Measurements from ENCODE around the gene GRM1.

The GRM1 gene

GRCh38 chr6:146434732-146435390 lies 406.0 kb downstream of the GRM1 start:
- no peak overlapping the region for H3K4me3 ChIP-seq (ENCODE audit: insufficient read length, low read depth)
- no peak for TF ChIP-seq ZNF274 (IDR thresholded peaks at IDR 0.05; ENCODE audit: low read depth, low read length)
- no peak for TF ChIP-seq SUZ12 (IDR thresholded peaks at IDR 0.05; ENCODE audit: extremely low read depth, insufficient read depth, insufficient read length)
- no peak for TF ChIP-seq YY1 (IDR thresholded peaks at IDR 0.05; ENCODE audit: insufficient read depth, insufficient read length)
- no peaks in the 10 kb centered on the region for H3K9me3 ChIP-seq (ENCODE audit: insufficient read depth, low read length)
- no peaks in the 10 kb centered on the region for H3K4me1 ChIP-seq (ENCODE audit: insufficient read depth, insufficient read length)
- H3K36me3 ChIP-seq (ENCODE audit: insufficient read depth, insufficient read length, low read length) = no peaks in the 10 kb centered on the region
- no peak for DNase-seq (ENCODE audit: low read depth, low spot score)
- no peaks in the 10 kb centered on the region for H3K27me3 ChIP-seq (ENCODE audit: insufficient read depth, insufficient read length)
- H3K9ac ChIP-seq (ENCODE audit: insufficient read length, low read depth) = no peak overlapping the region

- no peaks in the 10 kb centered on the region for H3K4me1 ChIP-seq (ENCODE audit: insufficient read depth, insufficient read length)
- DNase-seq (ENCODE audit: low read depth, low spot score) = no peak
- TF ChIP-seq SUZ12 (IDR thresholded peaks at IDR 0.05; ENCODE audit: extremely low read depth, insufficient read depth, insufficient read length) = no peak
- H3K36me3 ChIP-seq (ENCODE audit: insufficient read depth, insufficient read length, low read length) = no peaks in the 10 kb centered on the region
- no peaks in the 10 kb centered on the region for H3K27me3 ChIP-seq (ENCODE audit: insufficient read depth, insufficient read length)
- no peak overlapping the region for H3K9ac ChIP-seq (ENCODE audit: insufficient read length, low read depth)
- H3K9me3 ChIP-seq (ENCODE audit: insufficient read depth, low read length) = no peaks in the 10 kb centered on the region
- H3K4me3 ChIP-seq (ENCODE audit: insufficient read length, low read depth) = no peak overlapping the region
Observed at GRCh38 chr6:146441907-146442306, 413.0 kb downstream of the GRM1 start.

GRCh38 chr6:146444189-146444588 lies 415.3 kb downstream of the GRM1 start:
- Histone ChIP-seq H3K27me3 (ENCODE audit: insufficient read depth, insufficient read length) (no peaks in the 10 kb centered on the region), H3K36me3 (ENCODE audit: insufficient read depth, insufficient read length, low read length) (no peaks in the 10 kb centered on the region), H3K4me3 (ENCODE audit: insufficient read length, low read depth) (no peak overlapping the region), H3K9me3 (ENCODE audit: insufficient read depth, low read length) (no peaks in the 10 kb centered on the region), H3K9ac (ENCODE audit: insufficient read length, low read depth) (no peak overlapping the region), H3K4me1 (ENCODE audit: insufficient read depth, insufficient read length) (no peaks in the 10 kb centered on the region)
- DNase-seq (ENCODE audit: low read depth, low spot score) = no peak
- TF ChIP-seq YY1 (IDR thresholded peaks at IDR 0.05; ENCODE audit: insufficient read depth, insufficient read length) (no peak), SUZ12 (IDR thresholded peaks at IDR 0.05; ENCODE audit: extremely low read depth, insufficient read depth, insufficient read length) (no peak), ZNF274 (IDR thresholded peaks at IDR 0.05; ENCODE audit: low read depth, low read length) (no peak)

- no peak for TF ChIP-seq SUZ12 (IDR thresholded peaks at IDR 0.05; ENCODE audit: extremely low read depth, insufficient read depth, insufficient read length)
- no peak for TF ChIP-seq YY1 (IDR thresholded peaks at IDR 0.05; ENCODE audit: insufficient read depth, insufficient read length)
- H3K27me3 ChIP-seq (ENCODE audit: insufficient read depth, insufficient read length) = no peaks in the 10 kb centered on the region
- H3K36me3 ChIP-seq (ENCODE audit: insufficient read depth, insufficient read length, low read length) = no peaks in the 10 kb centered on the region
- no peaks in the 10 kb centered on the region for H3K9me3 ChIP-seq (ENCODE audit: insufficient read depth, low read length)
- no peaks in the 10 kb centered on the region for H3K4me1 ChIP-seq (ENCODE audit: insufficient read depth, insufficient read length)
- H3K9ac ChIP-seq (ENCODE audit: insufficient read length, low read depth) = no peak overlapping the region
- DNase-seq (ENCODE audit: low read depth, low spot score) = no peak
- H3K4me3 ChIP-seq (ENCODE audit: insufficient read length, low read depth) = no peak overlapping the region
Observed at GRCh38 chr6:146445233-146445632, 416.4 kb downstream of the GRM1 start.

GRCh38 chr6:146456886-146457285 lies 428.0 kb downstream of the GRM1 start:
- Histone ChIP-seq H3K36me3 (ENCODE audit: insufficient read depth, insufficient read length, low read length) (no peaks in the 10 kb centered on the region), H3K4me1 (ENCODE audit: insufficient read depth, insufficient read length) (no peaks in the 10 kb centered on the region), H3K27me3 (ENCODE audit: insufficient read depth, insufficient read length) (no peaks in the 10 kb centered on the region), H3K4me3 (ENCODE audit: insufficient read length, low read depth) (no peak overlapping the region), H3K9ac (ENCODE audit: insufficient read length, low read depth) (no peak overlapping the region), H3K9me3 (ENCODE audit: insufficient read depth, low read length) (no peaks in the 10 kb centered on the region; the same call in 1 of the 2 replicates)
- TF ChIP-seq SUZ12 (IDR thresholded peaks at IDR 0.05; ENCODE audit: extremely low read depth, insufficient read depth, insufficient read length) (no peak), ZNF274 (IDR thresholded peaks at IDR 0.05; ENCODE audit: low read depth, low read length) (no peak), YY1 (IDR thresholded peaks at IDR 0.05; ENCODE audit: insufficient read depth, insufficient read length) (no peak)
- no peak for DNase-seq (ENCODE audit: low read depth, low spot score)

GRCh38 chr6:146460941-146461340 lies 432.1 kb downstream of the GRM1 start:
- H3K9ac ChIP-seq (ENCODE audit: insufficient read length, low read depth) = no peak overlapping the region
- H3K4me3 ChIP-seq (ENCODE audit: insufficient read length, low read depth) = no peak overlapping the region
- DNase-seq (ENCODE audit: low read depth, low spot score) = no peak
- H3K27me3 ChIP-seq (ENCODE audit: insufficient read depth, insufficient read length) = no peaks in the 10 kb centered on the region
- TF ChIP-seq YY1 (IDR thresholded peaks at IDR 0.05; ENCODE audit: insufficient read depth, insufficient read length) (no peak), ZNF274 (IDR thresholded peaks at IDR 0.05; ENCODE audit: low read depth, low read length) (no peak), SUZ12 (IDR thresholded peaks at IDR 0.05; ENCODE audit: extremely low read depth, insufficient read depth, insufficient read length) (no peak)
- no peaks in the 10 kb centered on the region for H3K36me3 ChIP-seq (ENCODE audit: insufficient read depth, insufficient read length, low read length)
- H3K4me1 ChIP-seq (ENCODE audit: insufficient read depth, insufficient read length) = no peaks in the 10 kb centered on the region
- H3K9me3 ChIP-seq (ENCODE audit: insufficient read depth, low read length) = no peaks in the 10 kb centered on the region; the same call in 1 of the 2 replicates

GRCh38 chr6:146470091-146470770 lies 441.4 kb downstream of the GRM1 start:
- no peak for DNase-seq (ENCODE audit: low read depth, low spot score)
- no peak overlapping the region for H3K9ac ChIP-seq (ENCODE audit: insufficient read length, low read depth)
- no peak overlapping the region for H3K4me3 ChIP-seq (ENCODE audit: insufficient read length, low read depth)
- H3K36me3 ChIP-seq (ENCODE audit: insufficient read depth, insufficient read length, low read length) = no peaks in the 10 kb centered on the region
- H3K27me3 ChIP-seq (ENCODE audit: insufficient read depth, insufficient read length) = no peaks in the 10 kb centered on the region
- TF ChIP-seq SUZ12 (IDR thresholded peaks at IDR 0.05; ENCODE audit: extremely low read depth, insufficient read depth, insufficient read length) (no peak), ZNF274 (IDR thresholded peaks at IDR 0.05; ENCODE audit: low read depth, low read length) (no peak), YY1 (IDR thresholded peaks at IDR 0.05; ENCODE audit: insufficient read depth, insufficient read length) (no peak)
- H3K4me1 ChIP-seq (ENCODE audit: insufficient read depth, insufficient read length) = no peaks in the 10 kb centered on the region
- no peaks in the 10 kb centered on the region for H3K9me3 ChIP-seq (ENCODE audit: insufficient read depth, low read length)
